Loucy (cell line): Measurements from ENCODE around the gene FSIP1.

Experiments used
- CTCF ChIP-seq: fragments of 200-600 bp; sonication (generic); conservative IDR thresholded peaks from 2 replicates; pipeline ENCODE4 v1.5.1; 2014; ENCODE audit warnings: mild to moderate bottlenecking, antibody characterized with exemption, low read length
- EZH2phosphoT487 ChIP-seq: fragments of 200-600 bp; IDR thresholded peaks from 2 replicates; pipeline ENCODE4 v1.6.1; 2018; ENCODE audit warnings: antibody characterized with exemption, mild to moderate bottlenecking, moderate library complexity, borderline replicate concordance

DNA sequence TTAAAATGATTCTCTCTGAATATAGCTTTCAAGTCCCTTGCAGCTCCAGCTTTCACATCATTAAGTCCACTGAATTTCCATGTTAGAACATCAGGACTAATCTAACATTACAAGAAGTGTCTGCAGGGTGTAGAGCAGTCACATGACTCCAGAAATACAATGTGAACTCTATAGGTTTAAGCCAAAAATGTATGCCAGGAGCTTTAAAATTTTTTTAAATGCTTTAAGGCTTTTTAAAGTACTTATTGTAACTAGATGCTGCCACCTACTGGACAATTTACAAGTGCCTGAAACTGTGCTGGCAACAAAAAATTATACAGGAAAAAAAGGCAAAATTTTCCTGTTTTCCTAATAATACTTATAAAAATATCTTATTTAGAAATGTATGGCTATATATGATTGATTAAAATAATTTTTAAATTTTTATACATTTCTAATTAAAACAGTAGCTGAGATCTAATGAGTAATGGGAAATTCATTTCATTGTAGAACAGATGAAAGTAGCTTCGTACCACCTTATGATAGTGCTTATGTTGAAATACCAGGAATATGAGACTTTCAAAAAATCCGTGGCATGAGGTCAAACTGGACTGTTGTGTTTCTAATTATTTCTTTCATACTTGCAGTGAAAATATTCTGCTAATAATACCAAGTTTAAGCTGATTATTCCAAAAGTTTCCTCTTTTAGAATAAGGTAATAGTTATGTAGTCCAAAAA lies 25.7 kb downstream of the FSIP1 start:
- peak; percentile 89 for TF ChIP-seq CTCF
- no peak for TF ChIP-seq EZH2phosphoT487
